Prostate gland (tissue), 2 donors: ENCODE data around the gene NLRP13. TPM values are rescaled to one million over a fixed set of nuclear protein-coding genes. Genes with fewer than 3 reads are reported as not detected.

Source experiments
- DNase-seq: peaks from one replicate; pipeline ENCODE4 v3.0.0-alpha.2; 2019; ENCODE audit warnings: low spot score
- H3K27ac ChIP-seq, 2 donors: fragments of 200-600 bp; sonication (generic); 2 replicates each; pipeline ENCODE4 v1.5.1; 2017 to 2019
- H3K27me3 ChIP-seq: fragments of 200-600 bp; sonication (generic); replicated peaks from 2 replicates; pipeline ENCODE4 v1.5.1; 2019; ENCODE audit not compliant: insufficient read depth
- H3K36me3 ChIP-seq, 2 donors: fragments of 200-600 bp; sonication (generic); 1 replicate in 1 of 2; 2 replicates in 1 of 2; pipeline versions ENCODE4 v1.5.1 to v1.8.1; 2017 to 2019
- H3K4me1 ChIP-seq: fragments of 200-600 bp; sonication (generic); replicated peaks from 2 replicates; pipeline ENCODE4 v1.5.1; 2019
- H3K4me3 ChIP-seq, 2 donors: fragments of 200-600 bp; sonication (generic); 2 replicates each; pipeline ENCODE4 v1.5.1; 2017 to 2019
- H3K9me3 ChIP-seq: fragments of 200-600 bp; sonication (generic); 2 replicates; pipeline ENCODE4 v1.5.1; 2017
- CTCF ChIP-seq, 4 experiments: fragments of 200-600 bp in 2 of 4; fragments of 450-650 bp in 2 of 4; sonication (generic) in 2 of 4; IDR thresholded peaks; 1 replicate in 3 of 4; 2 replicates in 1 of 4; pipeline ENCODE4 v1.5.1; 2016 to 2019; ENCODE audit warnings: antibody characterized with exemption in 4 of 4, mild to moderate bottlenecking in 2 of 4, moderate library complexity in 2 of 4
- POLR2A ChIP-seq: fragments of 450-650 bp; IDR thresholded peaks from one replicate; pipeline ENCODE4 v1.6.1; 2016; ENCODE audit warnings: antibody characterized with exemption, mild to moderate bottlenecking
- POLR2AphosphoS5 ChIP-seq: sonication (generic); formaldehyde crosslinking; IDR thresholded peaks from one replicate; pipeline ENCODE4 v1.6.1; 2017; ENCODE audit warnings: antibody characterized with exemption
- WGBS: methylation state at CpG from one replicate; pipeline ENCODE4 v1.1.5; 2018; 5-methylcytosine and 5-hydroxymethylcytosine counted together
- intact Hi-C: fragments of 100-400 bp; cut with DNase I; formaldehyde crosslinking; loops from one replicate; pipeline ENCODE4 v1.14.2; 2022
- total RNA-seq, 2 donors: library from RNA; depleted of rRNA; stranded (reverse); fragments of >200 nt; gene quantifications; one replicate each; pipeline ENCODE4 v1.1.0, GENCODE V29; 2016

The NLRP13 gene
- total RNA-seq, 2 donors from 2014 or later = not detected

- 48% methylated on average over 9 of the region's 9 CpGs for WGBS
- Histone ChIP-seq H3K27ac (no peak overlapping the region), H3K4me1 (no peaks in the 10 kb centered on the region), H3K9me3 (no peaks in the 10 kb centered on the region), H3K27me3 (no peaks in the 10 kb centered on the region), H3K4me3 (no peak overlapping the region), H3K36me3 (no peaks in the 10 kb centered on the region)
- intact Hi-C loops = no loop called here
- TF ChIP-seq CTCF (IDR thresholded peaks at IDR 0.05) = no peak
- DNase-seq = no peak
Observed at GRCh38 chr19:55913643-55914268, 18.4 kb downstream of the NLRP13 start.

- no peaks in the 10 kb centered on the region for H3K4me1 ChIP-seq
- intact Hi-C loops = no loop called here
- no peak overlapping the region for H3K27ac ChIP-seq
- no peaks in the 10 kb centered on the region for H3K36me3 ChIP-seq
- no peaks in the 10 kb centered on the region for H3K9me3 ChIP-seq
- WGBS = 89% methylated on average over 7 of the region's 7 CpGs
- H3K27me3 ChIP-seq = no peaks in the 10 kb centered on the region
- no peak for TF ChIP-seq CTCF (IDR thresholded peaks at IDR 0.05)
- TF ChIP-seq POLR2AphosphoS5 = no peak
- no peak for TF ChIP-seq POLR2A
- H3K4me3 ChIP-seq = no peak overlapping the region
- no peak for DNase-seq
Observed at GRCh38 chr19:55912916-55913315, 19.2 kb downstream of the NLRP13 start.

- intact Hi-C loops = no loop called here
- TF ChIP-seq POLR2A = no peak
- TF ChIP-seq POLR2AphosphoS5 = no peak
- no peak for TF ChIP-seq CTCF (IDR thresholded peaks at IDR 0.05)
- DNase-seq = no peak
Observed at GRCh38 chr19:55909801-55910200, 22.3 kb downstream of the NLRP13 start.

GRCh38 chr19:55907746-55908145, 24.4 kb downstream of the NLRP13 start:
- intact Hi-C loops = no loop called here

More at GRCh38 chr19:55909801-55910200, 22.3 kb downstream of the NLRP13 start:
- 48% methylated on average over 2 of the region's 2 CpGs for WGBS
- no peaks in the 10 kb centered on the region for H3K36me3 ChIP-seq
- H3K4me1 ChIP-seq = no peaks in the 10 kb centered on the region
- H3K27ac ChIP-seq = no peak overlapping the region
- no peaks in the 10 kb centered on the region for H3K27me3 ChIP-seq
- H3K4me3 ChIP-seq = no peak overlapping the region
- H3K9me3 ChIP-seq = no peaks in the 10 kb centered on the region

More at GRCh38 chr19:55907746-55908145, 24.4 kb downstream of the NLRP13 start:
- TF ChIP-seq POLR2A (no peak), POLR2AphosphoS5 (no peak), CTCF (IDR thresholded peaks at IDR 0.05) (no peak)
- no peak overlapping the region for H3K27ac ChIP-seq
- no peak overlapping the region for H3K4me3 ChIP-seq
- no peaks in the 10 kb centered on the region for H3K4me1 ChIP-seq
- H3K27me3 ChIP-seq = no peaks in the 10 kb centered on the region
- H3K9me3 ChIP-seq = no peaks in the 10 kb centered on the region
- 90% methylated on average over 3 of the region's 3 CpGs for WGBS
- DNase-seq = no peak
- no peaks in the 10 kb centered on the region for H3K36me3 ChIP-seq
